Activated naive CD8-positive, alpha-beta T cell treated with anti-CD3 and anti-CD28 coated beads, Interleukin-2, amount 10 ng/mL, durations not matched to agents 7 days and 5 days (primary cell): ENCODE results near the gene EDA. TPM values are rescaled to one million over a fixed set of nuclear protein-coding genes. Genes with fewer than 3 reads are reported as not detected.
A peak's percentile ranks its signal among the peaks of the same experiment; 100 is the strongest.

ENCODE experiments used
- ATAC-seq: fragments of 150-1000 bp; cut with Tn5 transposase; one replicate; pipeline ENCODE4 v1.10.0; 2021; ENCODE audit warnings: low read depth, moderate library complexity
- POLR2A ChIA-PET: fragments of 350-600 bp; sonication (Branson Sonifier 250); formaldehyde crosslinking; loops from one replicate; lab custom pipeline; 2021; ENCODE audit warnings: antibody characterized with exemption; lab: Charles Lee
- DNase-seq: peaks from one replicate; pipeline ENCODE4 v3.0.0; 2021
- H3K27ac Mint-ChIP-seq: one replicate; pipeline ENCODE4 v1.8.0; 2022; ENCODE audit warnings: mild to moderate bottlenecking, mixed read lengths
- H3K27me3 Mint-ChIP-seq: one replicate; pipeline ENCODE4 v1.8.0; 2022; ENCODE audit warnings: mild to moderate bottlenecking, moderate library complexity, mixed read lengths
- H3K36me3 Mint-ChIP-seq: one replicate; pipeline ENCODE4 v1.8.0; 2021; ENCODE audit warnings: mild to moderate bottlenecking, mixed read lengths
- H3K4me1 Mint-ChIP-seq: one replicate; pipeline ENCODE4 v1.8.0; 2021; ENCODE audit warnings: mixed read lengths
- H3K4me3 Mint-ChIP-seq: one replicate; pipeline ENCODE4 v1.8.0; 2022; ENCODE audit warnings: mild to moderate bottlenecking, moderate library complexity, mixed read lengths
- H3K9me3 Mint-ChIP-seq: one replicate; pipeline ENCODE4 v1.8.0; 2021; ENCODE audit warnings: mixed read lengths
- total RNA-seq, 2 experiments: library from RNA; stranded (reverse); gene quantifications; one replicate each; pipeline ENCODE4 v1.2.3, GENCODE V29; 2021

EDA gene
- total RNA-seq, 2 experiments from 2014 or later, result 0.94 to 2.3 TPM

DNA sequence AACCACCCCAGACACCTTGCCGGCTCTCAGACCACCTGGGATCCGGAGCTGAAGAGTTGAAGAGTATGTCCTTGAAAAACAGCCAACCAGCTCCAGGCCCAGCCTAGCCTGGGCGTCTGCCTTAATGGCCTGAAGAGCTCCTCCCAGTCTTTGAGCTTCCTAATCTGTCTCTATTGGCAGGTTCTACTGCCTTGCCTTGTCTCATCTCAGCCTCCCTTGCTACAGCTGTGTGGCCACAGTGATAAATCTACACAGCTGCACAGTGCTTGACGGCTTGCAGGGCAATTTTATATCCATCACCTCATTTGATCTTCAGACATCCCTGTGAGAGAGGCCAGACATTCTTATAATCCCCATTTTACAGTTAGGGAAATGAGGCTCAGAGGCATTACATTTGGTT, 413.9 kb downstream of the EDA start:
- no peaks in the 10 kb centered on the region for H3K36me3 Mint-ChIP-seq
- no peaks in the 10 kb centered on the region for H3K27me3 Mint-ChIP-seq
- H3K4me3 Mint-ChIP-seq, result no peak overlapping the region
- POLR2A ChIA-PET, result no interaction called here
- ATAC-seq (no peak), DNase-seq (no peak)
- no peak overlapping the region for H3K27ac Mint-ChIP-seq
- H3K4me1 Mint-ChIP-seq, result peaks cover 8% of the 10 kb centered on the region
- no peaks in the 10 kb centered on the region for H3K9me3 Mint-ChIP-seq

DNA sequence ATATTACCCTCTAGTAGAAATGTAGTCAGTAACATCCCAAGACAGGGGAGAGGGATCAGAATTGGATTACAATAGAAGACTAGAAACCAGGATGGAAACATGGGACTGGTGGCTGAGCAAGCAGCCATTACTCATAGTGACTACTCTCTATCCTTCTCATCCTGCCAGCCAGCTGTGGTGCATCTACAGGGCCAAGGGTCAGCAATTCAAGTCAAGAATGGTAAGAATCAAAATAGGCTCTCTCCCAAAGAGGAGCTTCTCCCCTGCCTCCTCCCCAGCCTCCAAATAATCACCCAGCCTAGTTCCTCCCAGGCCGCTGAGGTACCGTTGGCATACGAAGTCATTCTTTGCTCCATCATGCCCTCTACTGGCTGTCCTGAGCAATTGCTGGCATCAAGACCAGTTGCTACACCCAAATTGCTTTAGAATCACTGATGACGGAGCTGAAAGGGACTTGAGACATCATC, 414.4 kb downstream of the EDA start:
- Mint-ChIP-seq H3K9me3 (no peaks in the 10 kb centered on the region), H3K4me1 (peaks cover 8% of the 10 kb centered on the region), H3K27me3 (no peaks in the 10 kb centered on the region), H3K27ac (no peak overlapping the region), H3K36me3 (no peaks in the 10 kb centered on the region), H3K4me3 (no peak overlapping the region)
- POLR2A ChIA-PET, result no interaction called here
- DNase-seq (peak; percentile 28), ATAC-seq (peak; percentile 52)

- ATAC-seq (no peak), DNase-seq (no peak)
- Mint-ChIP-seq H3K4me3 (no peak overlapping the region), H3K36me3 (no peaks in the 10 kb centered on the region), H3K27me3 (no peaks in the 10 kb centered on the region), H3K4me1 (peaks cover 2% of the 10 kb centered on the region), H3K27ac (no peak overlapping the region), H3K9me3 (no peaks in the 10 kb centered on the region)
- POLR2A ChIA-PET, result no interaction called here
These were observed 416.9 kb downstream of the EDA start for GRCh38 chrX:70032792-70033191.

GRCh38 chrX:70033348-70034051, 417.6 kb downstream of the EDA start:
- peak; percentile 36 for ATAC-seq
- Mint-ChIP-seq H3K4me1 (peaks cover 2% of the 10 kb centered on the region), H3K27ac (no peak overlapping the region), H3K9me3 (no peaks in the 10 kb centered on the region), H3K27me3 (no peaks in the 10 kb centered on the region), H3K36me3 (no peaks in the 10 kb centered on the region), H3K4me3 (no peak overlapping the region)
- POLR2A ChIA-PET, result no interaction called here
- peak; percentile 43 for DNase-seq

DNA sequence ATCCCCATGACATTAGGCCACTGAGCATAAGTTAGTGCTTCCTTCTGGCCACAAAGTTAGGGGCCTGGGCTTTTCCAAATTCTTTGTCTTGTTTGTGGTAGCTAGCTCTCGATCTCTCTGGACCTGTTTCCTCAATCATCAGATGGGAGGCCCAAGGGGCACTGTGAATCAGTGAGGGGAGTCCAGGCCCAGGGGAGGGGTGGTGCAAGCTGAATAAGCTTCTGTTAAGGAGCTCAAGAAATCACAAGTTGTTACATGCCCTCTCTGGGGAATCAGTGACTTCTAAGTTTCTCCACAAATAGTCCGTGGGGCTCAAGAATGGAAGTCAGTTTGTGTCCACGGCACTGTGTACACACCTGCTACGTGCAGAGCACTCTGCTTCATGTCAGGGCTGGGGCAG, 418.7 kb downstream of the EDA start:
- Mint-ChIP-seq H3K27ac (no peak overlapping the region), H3K4me3 (no peak overlapping the region), H3K27me3 (no peaks in the 10 kb centered on the region), H3K9me3 (no peaks in the 10 kb centered on the region), H3K4me1 (peaks cover 2% of the 10 kb centered on the region), H3K36me3 (no peaks in the 10 kb centered on the region)
- no peak for ATAC-seq
- DNase-seq, result no peak
- POLR2A ChIA-PET, result no interaction called here

GRCh38 chrX:70038515-70038914, 422.6 kb downstream of the EDA start:
- Mint-ChIP-seq H3K36me3 (no peaks in the 10 kb centered on the region), H3K4me1 (no peaks in the 10 kb centered on the region), H3K27ac (no peak overlapping the region), H3K4me3 (no peak overlapping the region), H3K27me3 (no peaks in the 10 kb centered on the region), H3K9me3 (no peaks in the 10 kb centered on the region)
- POLR2A ChIA-PET, result no interaction called here
- DNase-seq (no peak), ATAC-seq (no peak)

DNA sequence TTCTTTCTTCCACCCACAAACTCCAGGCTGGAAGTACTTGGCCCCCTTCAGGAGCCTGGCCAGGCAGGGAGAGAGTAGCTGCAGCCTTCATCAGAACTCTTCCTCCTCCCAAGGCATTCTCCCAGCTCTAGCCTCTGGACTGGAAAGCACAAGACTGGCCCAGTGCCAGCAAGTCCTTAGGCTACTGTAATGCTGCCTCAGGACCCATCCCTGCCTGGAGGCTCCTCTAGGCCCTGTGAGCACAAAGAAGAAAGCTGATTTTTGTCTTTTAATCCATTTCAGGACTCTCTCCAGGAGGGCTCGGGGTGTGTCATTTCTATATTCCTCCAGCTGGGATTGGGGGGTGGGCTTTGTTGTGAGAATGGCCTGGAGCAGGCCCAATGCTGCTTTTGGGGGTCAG, 423.0 kb downstream of the EDA start:
- H3K4me1 Mint-ChIP-seq, result no peaks in the 10 kb centered on the region
- no peak for DNase-seq
- H3K4me3 Mint-ChIP-seq, result no peak overlapping the region
- no peaks in the 10 kb centered on the region for H3K9me3 Mint-ChIP-seq
- POLR2A ChIA-PET, result no interaction called here
- no peak overlapping the region for H3K27ac Mint-ChIP-seq
- no peaks in the 10 kb centered on the region for H3K36me3 Mint-ChIP-seq
- no peaks in the 10 kb centered on the region for H3K27me3 Mint-ChIP-seq
- ATAC-seq, result no peak

DNA sequence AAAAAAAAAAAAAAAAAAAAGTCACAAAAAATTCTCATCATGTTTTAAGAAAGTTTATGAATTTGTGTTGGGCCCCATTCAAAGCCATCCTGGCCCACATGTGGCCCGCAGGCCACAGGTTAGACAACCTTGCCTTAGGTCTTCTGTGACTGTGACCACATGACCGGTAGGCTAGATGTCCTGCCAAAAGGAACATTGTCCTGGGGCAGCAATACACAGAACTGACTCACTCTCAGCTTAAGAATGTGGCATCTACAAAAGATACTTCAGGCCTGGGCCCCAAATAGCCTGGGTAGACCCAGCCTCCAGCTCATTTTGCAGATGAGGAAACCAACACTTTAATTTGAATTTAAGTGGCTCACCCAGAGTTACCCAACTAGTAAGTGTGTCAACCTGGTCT, 423.8 kb downstream of the EDA start:
- no peak overlapping the region for H3K27ac Mint-ChIP-seq
- no peaks in the 10 kb centered on the region for H3K27me3 Mint-ChIP-seq
- ATAC-seq (no peak), DNase-seq (no peak)
- H3K4me1 Mint-ChIP-seq, result no peaks in the 10 kb centered on the region
- POLR2A ChIA-PET, result no interaction called here
- no peaks in the 10 kb centered on the region for H3K9me3 Mint-ChIP-seq
- H3K4me3 Mint-ChIP-seq, result no peak overlapping the region
- no peaks in the 10 kb centered on the region for H3K36me3 Mint-ChIP-seq

DNA sequence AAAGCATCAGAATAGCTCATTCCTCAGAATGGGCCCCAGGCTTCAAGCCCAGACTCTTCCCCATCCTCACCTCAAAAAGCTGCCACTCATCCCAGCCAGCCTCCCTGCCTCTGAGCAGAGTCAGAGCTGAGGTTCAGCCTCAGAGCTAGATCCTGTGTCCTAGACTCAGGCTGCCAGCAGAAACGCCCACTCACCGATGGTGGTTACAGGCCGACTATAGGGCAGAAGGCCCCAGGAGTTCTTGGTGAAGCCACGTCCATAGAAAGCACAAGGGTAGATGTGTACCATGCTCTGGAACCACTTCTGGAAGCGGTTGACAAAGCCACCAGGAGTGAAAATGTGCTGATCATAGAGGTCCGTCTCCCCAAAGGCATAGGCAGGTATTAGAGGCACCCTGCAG, 426.1 kb downstream of the EDA start:
- Mint-ChIP-seq H3K4me1 (no peaks in the 10 kb centered on the region), H3K27me3 (no peaks in the 10 kb centered on the region), H3K27ac (no peak overlapping the region), H3K36me3 (no peaks in the 10 kb centered on the region), H3K9me3 (no peaks in the 10 kb centered on the region), H3K4me3 (no peak overlapping the region)
- ATAC-seq (no peak), DNase-seq (no peak)
- POLR2A ChIA-PET, result no interaction called here

- Mint-ChIP-seq H3K27ac (no peak overlapping the region), H3K4me1 (no peaks in the 10 kb centered on the region), H3K27me3 (no peaks in the 10 kb centered on the region), H3K4me3 (no peak overlapping the region), H3K36me3 (no peaks in the 10 kb centered on the region), H3K9me3 (no peaks in the 10 kb centered on the region)
- POLR2A ChIA-PET, result no interaction called here
- ATAC-seq, result no peak
- DNase-seq, result no peak
These were observed 426.8 kb downstream of the EDA start for GRCh38 chrX:70042399-70043371.

- ATAC-seq (no peak), DNase-seq (no peak)
- POLR2A ChIA-PET, result no interaction called here
- Mint-ChIP-seq H3K27ac (no peak overlapping the region), H3K36me3 (no peaks in the 10 kb centered on the region), H3K27me3 (no peaks in the 10 kb centered on the region), H3K4me3 (no peak overlapping the region), H3K9me3 (no peaks in the 10 kb centered on the region), H3K4me1 (no peaks in the 10 kb centered on the region)
These were observed 427.8 kb downstream of the EDA start for GRCh38 chrX:70043685-70044084.

DNA sequence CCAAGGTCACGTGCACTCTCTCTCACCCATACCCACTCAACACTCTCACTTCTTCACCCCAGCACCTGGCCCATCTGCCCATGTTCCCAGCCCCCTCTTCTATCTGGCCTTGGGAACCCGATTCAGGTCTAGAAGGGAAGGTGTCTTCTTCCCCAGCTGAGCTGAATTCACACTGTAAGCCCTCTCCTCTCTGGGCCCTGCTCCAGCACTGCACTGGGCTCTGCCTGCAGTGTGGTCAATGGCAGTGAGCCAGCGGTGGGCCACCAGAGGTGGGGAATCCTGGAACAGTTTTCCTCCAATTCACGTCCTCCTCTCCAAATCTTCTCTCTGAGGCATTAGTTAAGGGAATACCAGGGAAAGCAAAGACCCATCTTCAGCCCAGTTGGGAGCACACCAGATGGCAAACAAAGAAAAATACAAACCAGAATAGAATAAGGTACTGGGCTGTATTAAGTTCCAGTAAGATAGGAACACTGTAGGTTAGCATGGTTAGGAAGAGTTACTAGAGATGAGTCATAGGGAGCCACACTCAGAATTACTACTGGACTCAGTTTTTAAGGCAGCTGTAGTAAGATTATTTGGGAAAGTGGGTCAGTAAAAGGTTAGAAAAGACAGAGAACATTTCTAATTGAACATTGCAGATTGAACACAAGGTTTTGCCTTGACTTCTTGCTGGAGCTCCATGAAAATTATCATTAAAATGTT, 428.8 kb downstream of the EDA start:
- H3K4me1 Mint-ChIP-seq, result no peaks in the 10 kb centered on the region
- no peaks in the 10 kb centered on the region for H3K9me3 Mint-ChIP-seq
- no peaks in the 10 kb centered on the region for H3K36me3 Mint-ChIP-seq
- POLR2A ChIA-PET, result no interaction called here
- ATAC-seq, result no peak
- no peak overlapping the region for H3K4me3 Mint-ChIP-seq
- H3K27ac Mint-ChIP-seq, result no peak overlapping the region
- no peaks in the 10 kb centered on the region for H3K27me3 Mint-ChIP-seq
- no peak for DNase-seq

DNA sequence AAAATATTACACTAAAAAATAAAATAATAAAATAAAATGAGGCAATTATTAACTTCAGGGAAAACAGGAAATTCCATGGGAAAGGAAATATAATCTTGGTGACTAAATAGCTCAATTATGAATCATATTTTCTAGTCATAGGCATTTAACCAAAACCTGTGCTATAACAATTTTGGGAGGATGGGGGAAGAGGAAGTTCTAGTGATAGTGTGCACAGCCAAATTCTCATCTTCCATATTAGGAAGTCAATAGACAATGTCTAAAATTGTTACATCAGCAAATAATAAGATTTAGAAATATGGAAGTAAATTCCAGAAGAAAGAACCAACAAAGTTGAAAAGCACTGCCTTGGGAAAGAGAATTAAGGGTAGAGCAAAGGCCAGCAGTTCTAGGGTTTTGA, 431.1 kb downstream of the EDA start:
- ATAC-seq (no peak), DNase-seq (no peak)
- peaks cover 1% of the 10 kb centered on the region for H3K27me3 Mint-ChIP-seq
- H3K36me3 Mint-ChIP-seq, result no peaks in the 10 kb centered on the region
- POLR2A ChIA-PET, result no interaction called here
- H3K4me3 Mint-ChIP-seq, result no peak overlapping the region
- H3K4me1 Mint-ChIP-seq, result no peaks in the 10 kb centered on the region
- H3K9me3 Mint-ChIP-seq, result no peaks in the 10 kb centered on the region
- no peak overlapping the region for H3K27ac Mint-ChIP-seq
